Stimulated activated CD8-positive, alpha-beta memory T cell treated with anti-CD3 and anti-CD28 coated beads, Interleukin-15, amount 100 ng/mL, for 1 hour (primary cell): ENCODE results near the gene CYB5R3.

Source experiments
- DNase-seq: peaks from one replicate; pipeline ENCODE4 v3.0.0-alpha.2; 2020; ENCODE audit warnings: low read depth

CYB5R3 gene

DNA sequence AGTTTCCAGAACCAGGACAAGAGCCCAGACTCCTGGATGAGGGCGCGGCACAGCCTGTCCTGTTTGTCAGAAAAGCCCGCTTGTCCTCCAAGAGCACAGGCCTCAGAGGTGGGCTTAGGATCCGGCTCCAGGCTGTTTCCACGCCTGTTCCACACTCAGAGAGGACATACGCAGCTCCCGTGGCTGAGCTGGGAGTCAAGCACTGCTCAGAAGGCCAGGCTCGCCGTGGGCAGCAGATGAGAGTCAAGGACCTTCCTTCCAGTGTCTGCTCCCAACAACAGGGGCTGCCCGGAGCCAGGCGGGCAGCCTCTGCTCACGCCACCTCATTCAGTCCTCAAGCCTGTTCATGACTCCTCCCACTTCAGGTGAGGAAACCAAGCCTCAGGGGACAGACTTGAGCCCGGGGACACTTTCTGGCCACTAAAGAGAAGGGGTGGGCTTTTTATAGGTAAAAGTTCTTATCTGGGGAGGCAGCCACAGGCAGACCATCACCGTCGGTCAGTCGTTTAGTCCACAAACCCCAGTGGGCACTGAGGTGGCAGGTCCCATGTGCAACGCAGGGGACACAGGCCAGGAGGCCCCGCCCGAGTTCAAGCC lies 3.8 kb downstream of the CYB5R3 start:
- DNase-seq, result no peak

- DNase-seq, result no peak
These were observed 4.5 kb downstream of the CYB5R3 start for GRCh38 chr22:42644422-42645340.

GRCh38 chr22:42643634-42644421 lies 5.4 kb downstream of the CYB5R3 start:
- DNase-seq, result no peak

DNA sequence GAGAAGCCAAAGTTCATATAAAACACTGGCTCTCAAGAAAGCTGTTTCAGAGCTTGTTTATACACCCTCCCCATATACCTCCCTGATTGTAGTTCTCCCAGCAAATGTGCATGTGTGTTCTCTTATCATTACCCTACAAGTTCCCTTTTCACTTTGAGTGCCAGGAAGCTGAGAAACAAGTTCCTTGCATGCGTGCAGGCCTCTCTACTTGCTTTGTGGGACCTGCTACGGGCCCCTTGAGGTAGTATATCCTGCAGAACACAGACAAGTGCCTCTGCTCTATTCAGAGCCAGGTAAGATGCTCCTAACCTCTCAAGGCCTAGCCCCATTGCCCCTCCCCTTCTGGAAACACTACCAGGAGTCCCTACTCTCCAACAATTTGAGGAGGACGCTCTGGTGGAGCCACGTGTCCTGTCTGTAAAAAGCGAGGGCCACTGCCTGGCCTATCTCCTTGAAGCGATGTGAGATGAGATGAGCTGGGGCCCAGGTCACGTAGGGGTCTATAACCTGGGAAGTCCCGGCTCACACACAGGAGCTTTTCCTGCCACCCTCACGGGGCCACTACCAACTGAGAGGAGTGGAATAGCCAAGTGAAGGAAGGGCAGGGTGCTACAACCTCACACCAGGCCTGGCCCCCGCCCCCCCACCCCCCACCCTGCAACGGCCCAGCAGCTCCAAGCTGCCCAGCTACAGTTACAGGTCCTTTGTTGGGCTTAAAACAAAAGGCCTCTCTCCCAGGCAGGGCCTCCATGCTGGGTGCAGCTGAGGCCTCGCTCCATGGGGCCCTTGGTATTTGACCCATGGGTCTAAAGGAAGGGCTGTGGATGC lies 6.2 kb downstream of the CYB5R3 start:
- DNase-seq, result no peak

- DNase-seq, result no peak
These were observed 7.3 kb downstream of the CYB5R3 start for GRCh38 chr22:42641801-42642413.

- DNase-seq, result no peak
These were observed 9.5 kb downstream of the CYB5R3 start for GRCh38 chr22:42639541-42640241.

GRCh38 chr22:42637555-42637954 lies 11.6 kb downstream of the CYB5R3 start:
- no peak for DNase-seq

DNA sequence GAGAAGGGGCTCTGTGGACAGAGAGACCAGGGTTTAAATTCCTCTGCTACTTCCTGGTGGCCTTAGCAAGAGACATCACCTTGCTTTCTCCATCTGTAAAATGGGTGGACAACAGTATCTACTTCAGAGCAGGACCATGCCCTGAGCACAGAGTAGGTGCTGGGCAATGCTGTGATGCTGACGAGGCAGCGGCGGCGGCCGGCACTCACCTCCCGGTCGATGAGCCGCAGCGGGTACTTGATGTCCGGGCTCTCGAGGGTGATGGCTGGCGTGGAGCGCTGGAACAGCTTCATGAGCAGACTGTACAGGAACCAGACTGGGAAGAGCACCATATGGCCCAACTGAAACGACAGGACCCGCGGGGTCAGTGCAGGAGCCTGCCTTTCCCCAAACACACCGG lies 12.7 kb downstream of the CYB5R3 start:
- DNase-seq, result no peak

DNA sequence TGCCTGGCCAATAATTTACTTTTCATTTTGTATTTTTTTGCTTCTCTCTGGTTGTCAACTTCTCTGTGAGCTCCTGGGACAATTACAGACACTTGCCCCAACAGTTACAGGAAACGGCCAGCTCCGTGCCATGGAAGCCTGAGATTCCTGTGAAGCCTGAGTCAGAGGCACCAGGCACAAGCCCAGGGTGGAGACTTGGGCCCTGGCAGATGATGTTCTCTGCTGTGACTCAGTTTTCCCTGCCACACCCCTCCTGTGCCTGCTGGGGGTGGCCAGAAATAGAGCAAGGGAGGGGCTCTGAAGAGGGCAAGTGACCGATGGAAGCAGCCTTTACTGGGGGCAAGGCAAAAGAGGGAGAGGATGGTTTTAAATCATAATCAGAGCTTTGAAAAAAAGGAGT lies 13.7 kb downstream of the CYB5R3 start:
- no peak for DNase-seq

DNA sequence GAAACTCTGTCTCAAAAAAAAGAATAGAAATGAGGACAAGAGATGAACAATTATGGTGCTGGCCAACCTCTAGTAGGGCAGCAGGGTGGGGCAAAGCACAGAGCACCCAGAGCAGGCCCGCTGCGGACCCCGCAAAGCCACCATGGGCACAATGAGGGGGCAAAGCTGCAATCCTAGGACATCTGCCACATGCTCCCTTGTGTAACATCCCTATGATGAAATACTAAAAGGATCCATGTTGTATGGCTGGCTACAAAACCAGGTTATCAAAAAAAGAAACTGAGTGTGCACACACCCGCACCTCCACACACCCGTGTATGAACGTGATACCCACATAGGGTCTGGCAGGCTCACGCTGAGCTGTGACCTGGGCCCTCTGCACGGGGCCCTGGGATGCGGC lies 16.2 kb downstream of the CYB5R3 start:
- no peak for DNase-seq

- no peak for DNase-seq
These were observed 17.1 kb downstream of the CYB5R3 start for GRCh38 chr22:42632096-42632495.

DNA sequence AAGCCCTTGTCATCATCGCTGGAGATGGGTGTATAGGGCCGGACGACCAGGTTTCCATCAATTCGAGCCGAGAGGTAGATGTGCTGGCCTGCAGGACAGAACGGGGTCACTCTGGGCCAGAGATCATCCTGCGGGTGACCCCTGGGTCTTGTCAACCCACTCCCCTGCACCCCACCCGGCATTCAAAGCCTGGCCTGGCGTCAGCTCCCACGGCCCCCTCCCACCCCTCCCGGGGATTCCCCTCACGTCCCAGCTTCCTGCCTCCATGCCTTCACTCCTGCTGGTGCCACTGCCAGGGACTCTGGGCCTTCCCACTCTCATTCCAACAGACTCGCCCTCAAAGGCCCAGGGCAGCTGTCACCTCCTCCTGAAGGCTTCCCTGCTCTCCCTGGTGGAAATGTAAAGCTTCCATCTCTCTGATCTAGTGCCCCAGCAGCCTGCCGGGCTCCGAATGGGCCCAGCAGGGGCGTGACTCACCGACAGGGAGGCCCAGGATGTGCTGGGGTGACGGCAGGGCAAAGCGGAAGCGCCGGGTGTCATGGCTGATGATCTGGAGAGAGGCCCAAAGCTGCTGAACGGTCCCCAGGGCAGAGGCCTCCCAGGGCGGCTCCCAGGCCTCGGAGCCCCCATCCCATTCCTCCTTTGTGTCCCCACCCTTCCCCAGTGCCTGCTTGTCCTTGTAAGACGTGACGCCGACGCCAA lies 18.1 kb downstream of the CYB5R3 start:
- DNase-seq, result no peak

- DNase-seq, result no peak
These were observed 19.0 kb downstream of the CYB5R3 start for GRCh38 chr22:42630211-42630610.

DNA sequence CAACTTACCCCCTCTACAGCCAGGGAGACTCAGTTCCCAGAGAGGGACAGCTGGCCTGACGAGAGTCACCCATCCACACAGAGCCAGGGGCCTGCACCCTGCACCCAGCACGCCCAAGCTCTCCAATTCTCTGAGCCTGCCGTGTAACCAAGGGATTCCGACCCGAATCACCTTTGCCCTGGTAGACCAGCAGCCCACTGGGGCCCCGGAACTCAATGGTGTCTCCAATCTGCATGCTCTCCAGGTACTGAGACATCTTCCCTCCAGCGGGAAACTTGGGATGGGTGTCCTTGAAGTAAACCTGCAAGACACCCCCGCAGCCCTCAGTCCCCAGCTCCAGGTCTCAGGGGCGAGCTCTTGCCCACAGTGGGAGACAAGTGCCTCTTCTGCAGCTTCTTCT lies 21.2 kb downstream of the CYB5R3 start:
- no peak for DNase-seq

DNA sequence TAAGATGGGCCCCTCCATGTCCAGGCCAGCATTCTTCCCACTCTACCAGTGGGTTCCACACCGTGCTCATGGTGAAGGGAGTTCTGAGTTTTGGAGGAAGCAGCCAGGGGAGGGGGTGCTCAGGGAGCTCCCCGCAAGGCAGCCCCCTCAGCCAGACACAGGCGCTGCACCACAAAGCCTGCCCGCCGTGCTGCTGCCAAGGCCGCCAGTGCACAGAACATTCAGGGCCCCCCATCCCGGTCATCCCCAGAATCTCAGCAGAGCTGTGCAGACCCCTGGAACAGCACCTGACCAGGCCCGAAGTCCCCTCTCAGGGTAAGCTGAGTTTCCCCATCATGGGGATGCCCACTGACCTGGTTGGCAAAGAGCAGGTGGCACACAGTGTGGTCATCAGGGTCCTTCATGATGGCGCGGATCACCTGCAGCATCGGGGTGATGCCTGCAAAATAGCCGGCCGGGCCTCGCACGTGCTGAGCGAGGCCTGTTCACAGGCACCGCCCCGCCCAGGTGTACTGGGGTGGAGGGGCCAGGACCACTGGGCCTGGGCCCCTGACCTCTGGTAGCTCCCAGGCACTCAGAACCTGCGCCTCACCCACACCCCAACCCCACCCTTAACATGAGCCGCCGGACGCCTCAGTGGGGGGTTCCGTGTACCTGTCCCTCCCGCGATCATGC lies 22.1 kb downstream of the CYB5R3 start:
- DNase-seq, result no peak

- no peak for DNase-seq
These were observed 22.8 kb downstream of the CYB5R3 start for GRCh38 chr22:42626431-42626830.

DNA sequence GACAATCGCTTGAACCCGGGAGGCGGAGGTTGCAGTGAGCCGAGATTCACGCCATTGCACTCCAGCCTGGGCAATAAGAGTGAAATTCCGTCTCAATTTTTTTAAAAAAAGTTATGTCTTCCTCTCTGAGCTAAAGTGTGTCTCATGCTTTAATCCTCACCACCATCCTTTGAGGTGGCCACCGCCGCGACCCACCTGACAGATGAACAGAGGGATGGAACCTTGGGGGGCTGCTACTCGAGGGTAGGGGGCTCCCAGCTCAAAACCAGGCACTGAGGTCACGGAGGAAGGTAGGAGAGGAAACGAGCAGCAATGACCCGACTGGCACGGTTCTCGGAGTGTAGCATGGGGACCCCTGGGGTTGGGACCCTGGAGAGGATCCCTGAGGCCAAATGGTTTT lies 23.8 kb downstream of the CYB5R3 start:
- no peak for DNase-seq

DNA sequence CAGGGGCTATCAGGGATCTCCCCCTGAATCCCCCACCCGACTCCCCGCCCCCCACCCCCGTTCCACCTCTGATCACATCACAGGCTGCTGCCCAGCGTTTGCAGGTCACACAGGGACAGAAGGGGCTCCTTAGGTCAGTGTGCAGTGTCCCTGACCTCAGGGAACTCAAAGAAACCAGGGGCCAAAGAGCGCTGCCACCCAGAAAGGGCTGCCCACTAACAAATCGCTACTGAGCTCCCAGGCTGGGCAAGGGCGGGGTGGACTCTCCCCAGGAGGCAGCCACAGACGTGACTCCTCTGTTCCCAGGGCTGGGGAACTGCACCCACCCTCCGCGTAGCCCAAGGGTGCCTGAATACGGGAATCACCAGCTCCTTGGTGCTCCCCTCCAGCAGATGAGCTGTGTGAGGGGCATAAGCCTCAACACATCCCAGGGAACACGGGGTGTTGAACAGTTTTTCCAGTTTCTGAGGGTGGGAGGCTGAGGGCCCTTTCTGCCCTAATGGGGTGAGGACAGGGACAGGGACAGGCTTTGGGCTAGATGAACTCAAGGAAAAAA lies 24.6 kb downstream of the CYB5R3 start:
- DNase-seq, result no peak

GRCh38 chr22:42623756-42624441 lies 25.3 kb downstream of the CYB5R3 start:
- no peak for DNase-seq
